ENCODE data around the gene KIF5C.

- TF ChIP-seq, protein P1, sequence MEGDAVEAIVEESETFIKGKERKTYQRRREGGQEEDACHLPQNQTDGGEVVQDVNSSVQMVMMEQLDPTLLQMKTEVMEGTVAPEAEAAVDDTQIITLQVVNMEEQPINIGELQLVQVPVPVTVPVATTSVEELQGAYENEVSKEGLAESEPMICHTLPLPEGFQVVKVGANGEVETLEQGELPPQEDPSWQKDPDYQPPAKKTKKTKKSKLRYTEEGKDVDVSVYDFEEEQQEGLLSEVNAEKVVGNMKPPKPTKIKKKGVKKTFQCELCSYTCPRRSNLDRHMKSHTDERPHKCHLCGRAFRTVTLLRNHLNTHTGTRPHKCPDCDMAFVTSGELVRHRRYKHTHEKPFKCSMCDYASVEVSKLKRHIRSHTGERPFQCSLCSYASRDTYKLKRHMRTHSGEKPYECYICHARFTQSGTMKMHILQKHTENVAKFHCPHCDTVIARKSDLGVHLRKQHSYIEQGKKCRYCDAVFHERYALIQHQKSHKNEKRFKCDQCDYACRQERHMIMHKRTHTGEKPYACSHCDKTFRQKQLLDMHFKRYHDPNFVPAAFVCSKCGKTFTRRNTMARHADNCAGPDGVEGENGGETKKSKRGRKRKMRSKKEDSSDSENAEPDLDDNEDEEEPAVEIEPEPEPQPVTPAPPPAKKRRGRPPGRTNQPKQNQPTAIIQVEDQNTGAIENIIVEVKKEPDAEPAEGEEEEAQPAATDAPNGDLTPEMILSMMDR (conservative IDR thresholded peaks at IDR 0.05) = no peak
- no peak for TF ChIP-seq ZFX (IDR thresholded peaks at IDR 0.05)
These were observed 93.3 kb downstream of the KIF5C start for GRCh38 chr2:148968301-148968700.

Measured in C4-2B (cell line).